ENCODE results near the gene CACNA1C. TPM values are rescaled to one million over a fixed set of nuclear protein-coding genes. Genes with fewer than 3 reads are reported as not detected.

Gene CACNA1C
- total RNA-seq, 1 experiment from 2014 or later, result 1.1 TPM

GRCh38 chr12:2443776-2444175 lies 391.0 kb downstream of the CACNA1C start:
- TF ChIP-seq CTCF (conservative IDR thresholded peaks at IDR 0.05), result no peak
- Histone ChIP-seq H4K20me1 (ENCODE audit: control insufficient read depth, insufficient read depth, insufficient read length) (no peaks in the 10 kb centered on the region), H3K56ac (ENCODE audit: insufficient read length, low read depth, low read length) (no peak overlapping the region), H4K5ac (ENCODE audit: insufficient read length, low read depth, low read length) (no peak overlapping the region), H2BK5ac (ENCODE audit: insufficient read length, low read length) (no peak overlapping the region), H3K23me2 (ENCODE audit: insufficient read length, low read depth, low read length, poor library complexity, severe bottlenecking) (no peaks in the 10 kb centered on the region), H3K18ac (ENCODE audit: insufficient read length, low read depth, low read length) (no peak overlapping the region), H3K27ac (ENCODE audit: insufficient read length, low read depth, low read length) (no peak overlapping the region), H3K27me3 (ENCODE audit: insufficient read depth, low read length) (no peaks in the 10 kb centered on the region), H3T11ph (ENCODE audit: low read length) (no peak overlapping the region), H3K79me2 (ENCODE audit: insufficient read depth, low read length) (no peaks in the 10 kb centered on the region), H4K91ac (ENCODE audit: insufficient read length, low read depth, low read length) (no peak overlapping the region), H2BK12ac (ENCODE audit: insufficient read length, low read depth, low read length) (no peak overlapping the region), H3K4me1 (ENCODE audit: insufficient read depth, low read length) (no peaks in the 10 kb centered on the region), H2BK20ac (ENCODE audit: low read depth, low read length, poor library complexity, severe bottlenecking) (no peak overlapping the region), H3K14ac (ENCODE audit: insufficient read depth, low read length) (no peak overlapping the region), H3K23ac (ENCODE audit: insufficient read length, low read depth, low read length) (no peak overlapping the region), H3K79me1 (ENCODE audit: insufficient read depth, low read depth, low read length, poor library complexity, severe bottlenecking) (no peaks in the 10 kb centered on the region), H2BK15ac (ENCODE audit: low read depth, low read length) (no peak overlapping the region), H2AK5ac (ENCODE audit: insufficient read length, low read length) (no peak overlapping the region), H2BK120ac (ENCODE audit: low read depth, low read length, poor library complexity, severe bottlenecking) (no peak overlapping the region), H3K4ac (ENCODE audit: low read depth, low read length) (no peak overlapping the region), H4K8ac (replicated peaks; ENCODE audit: insufficient read length, low read depth, low read length) (no peak overlapping the region), H3K9me3 (ENCODE audit: control insufficient read depth, low read depth, low read length) (no peaks in the 10 kb centered on the region), H3K9ac (ENCODE audit: extremely low read depth, insufficient read length, low read length) (no peak overlapping the region), H3K4me2 (ENCODE audit: insufficient read depth, insufficient read length, low read length) (no peak overlapping the region), H2AFZ (ENCODE audit: low read length) (no peak overlapping the region)
- no peak overlapping the region for H3K4me3 Mint-ChIP-seq
- no peaks in the 10 kb centered on the region for H3K36me3 Mint-ChIP-seq (ENCODE audit: insufficient read depth in 1 of 3, low read depth in 3 of 3)
- H3K4me1 Mint-ChIP-seq, result no peaks in the 10 kb centered on the region
- WGBS (ENCODE audit: extremely low coverage, insufficient read length, low lambda C conversion rate), result no CpG with 5 or more reads among the region's 7 CpGs
- H3K9me3 Mint-ChIP-seq, result peaks cover 0 to 3% of the 10 kb centered on the region in 2 experiments; a peak in 1 of 5 replicates
- peaks cover 6% of the 10 kb centered on the region for H3K27me3 Mint-ChIP-seq (ENCODE audit: low read depth)
- no peak overlapping the region; a peak in 1 of 7 replicates for H3K27ac Mint-ChIP-seq
- no peak for DNase-seq

Measured in H9 (cell line).